HepG2 (cell line): ENCODE data around the gene C1orf115. TPM values are rescaled to one million over a fixed set of nuclear protein-coding genes. Genes with fewer than 3 reads are reported as not detected.

Experiments used
- CCDC6 ChIP-seq: sonication (generic); formaldehyde crosslinking; IDR thresholded peaks from 2 replicates; pipeline ENCODE4 v1.8.1; 2022; ENCODE audit warnings: mild to moderate bottlenecking, missing genetic modification reagents, moderate library complexity
- EHMT2 ChIP-seq: fragments of 200-600 bp; sonication (generic); IDR thresholded peaks from 2 replicates; pipeline ENCODE4 v1.7.0; 2017; ENCODE audit warnings: antibody characterized with exemption, low read depth, low read length, borderline replicate concordance
- ELF3 ChIP-seq: IDR thresholded peaks from 2 replicates; pipeline ENCODE4 v1.6.1; 2016; ENCODE audit warnings: missing genetic modification reagents, missing compliant biosample characterization
- HNRNPH1 ChIP-seq: fragments of 200-400 bp; formaldehyde crosslinking; optimal IDR thresholded peaks from 2 replicates; pipeline ENCODE3; 2017; ENCODE audit warnings: mild to moderate bottlenecking, low read depth, low read length
- KLF11 ChIP-seq: IDR thresholded peaks from 2 replicates; pipeline ENCODE4 v1.6.1; 2016; ENCODE audit warnings: missing compliant biosample characterization
- KLF15 ChIP-seq: sonication (generic); formaldehyde crosslinking; IDR thresholded peaks from 2 replicates; pipeline ENCODE4 v1.8.1; 2023; ENCODE audit warnings: borderline replicate concordance, mild to moderate bottlenecking, inconsistent platforms, missing genetic modification reagents, mixed read lengths
- POLR2A ChIP-seq, 2 experiments: IDR thresholded peaks; 2 replicates each; pipeline ENCODE4 v1.6.1; 2011; ENCODE audit warnings: low read depth in 2 of 2, low read length in 2 of 2, mild to moderate bottlenecking in 1 of 2, moderate library complexity in 1 of 2; ENCODE audit not compliant: insufficient read depth in 1 of 2
- PPARG ChIP-seq: conservative IDR thresholded peaks from 2 replicates; pipeline ENCODE4 v1.6.1; 2016; ENCODE audit warnings: missing biosample characterization, missing genetic modification reagents
- RELA ChIP-seq: sonication (generic); formaldehyde crosslinking; IDR thresholded peaks from 2 replicates; pipeline ENCODE4 v1.4.0; 2020; ENCODE audit warnings: missing genetic modification reagents
- RXRA ChIP-seq: sonication (generic); formaldehyde crosslinking; IDR thresholded peaks from 2 replicates; pipeline ENCODE4 v1.5.1; 2020; ENCODE audit warnings: missing genetic modification reagents
- SIN3B ChIP-seq: fragments of 150-350 bp; IDR thresholded peaks from 2 replicates; pipeline ENCODE4 v1.6.1; 2014; ENCODE audit warnings: low read length
- ZNF253 ChIP-seq: sonication (generic); formaldehyde crosslinking; IDR thresholded peaks from 2 replicates; pipeline ENCODE4 v1.8.0; 2022; ENCODE audit warnings: mild to moderate bottlenecking, missing genetic modification reagents, borderline replicate concordance
- ZNF746 ChIP-seq: sonication (generic); formaldehyde crosslinking; IDR thresholded peaks from 2 replicates; pipeline ENCODE4 v1.8.0; 2022; ENCODE audit warnings: mild to moderate bottlenecking, missing genetic modification reagents
- polyA plus RNA-seq, 8 experiments: library from polyadenylated mRNA; depleted of rRNA in 3 of 8; stranded (reverse) in 7 of 8; unstranded in 1 of 8; fragments of >200 nt; fragmentation: Illumina TruSeq in 4 of 8; extraction: Trizol in 4 of 8; gene quantifications; 2 replicates each; pipeline versions ENCODE4 v1.2.1 to v1.2.3, GENCODE V29; 2011 to 2016; ENCODE audit warnings: low read depth in 4 of 8, missing spikeins in 1 of 8, mixed read lengths in 1 of 8; ENCODE audit not compliant: insufficient read depth in 1 of 8
- total RNA-seq, 5 experiments: library from RNA; depleted of rRNA; stranded (reverse); fragments of >200 nt; fragmentation: Illumina TruSeq; extraction: Trizol; gene quantifications; 2 replicates each; pipeline ENCODE4 v1.2.3, GENCODE V29; 2016; ENCODE audit warnings: low read depth in 1 of 5
- TF ChIP-seq, protein P1 (sequence below): sonication (generic); formaldehyde crosslinking; IDR thresholded peaks from 2 replicates; pipeline ENCODE4 v1.4.0; 2020; ENCODE audit warnings: missing genetic modification reagents
- TF ChIP-seq, protein P2 (sequence below): sonication (generic); formaldehyde crosslinking; IDR thresholded peaks from 2 replicates; pipeline ENCODE4 v1.9.0; 2021; ENCODE audit warnings: missing genetic modification reagents, mild to moderate bottlenecking, borderline replicate concordance
- TF ChIP-seq, protein P3 (sequence below): IDR thresholded peaks from 2 replicates; pipeline ENCODE4 v1.6.1; 2016; ENCODE audit warnings: low read depth
- TF ChIP-seq, protein P4 (sequence below), 2 experiments: IDR thresholded peaks; 2 replicates each; pipeline ENCODE4 v1.6.1; 2011 to 2012; ENCODE audit warnings: low read length in 2 of 2, borderline replicate concordance in 1 of 2, low read depth in 1 of 2, mild to moderate bottlenecking in 1 of 2, moderate library complexity in 1 of 2
- TF ChIP-seq, protein P5 (sequence below): sonication (generic); formaldehyde crosslinking; IDR thresholded peaks from 2 replicates; pipeline ENCODE4 v1.9.0; 2021; ENCODE audit warnings: missing genetic modification reagents, borderline replicate concordance

Gene C1orf115
- total and polyA plus RNA-seq, 2 of the 13 experiments (the other 11 are each of a cell fraction or from before 2014, with no cell fraction given): 25.2 to 85.9 TPM

DNA sequence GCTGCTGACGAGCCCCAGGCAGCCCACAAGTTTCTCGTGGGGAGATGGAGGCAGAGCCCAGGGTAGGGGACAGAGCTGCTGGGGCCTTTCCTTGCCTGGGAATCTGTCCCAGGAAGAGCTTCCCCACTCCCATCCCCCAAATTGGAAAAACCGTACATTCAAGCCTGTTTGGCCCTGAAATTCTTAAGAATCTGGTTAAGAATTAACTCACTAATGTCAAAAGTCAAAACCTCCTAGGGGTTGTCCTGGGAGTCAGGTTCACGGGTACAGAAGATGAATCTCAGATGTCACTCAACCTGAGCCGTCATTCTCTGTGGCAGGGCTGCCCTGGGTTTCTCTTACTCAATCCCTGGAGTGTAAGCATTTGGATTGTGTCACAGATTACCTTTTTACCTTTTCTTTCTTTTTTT lies 8.4 kb downstream of the C1orf115 start (continued):
- TF ChIP-seq, protein P1, sequence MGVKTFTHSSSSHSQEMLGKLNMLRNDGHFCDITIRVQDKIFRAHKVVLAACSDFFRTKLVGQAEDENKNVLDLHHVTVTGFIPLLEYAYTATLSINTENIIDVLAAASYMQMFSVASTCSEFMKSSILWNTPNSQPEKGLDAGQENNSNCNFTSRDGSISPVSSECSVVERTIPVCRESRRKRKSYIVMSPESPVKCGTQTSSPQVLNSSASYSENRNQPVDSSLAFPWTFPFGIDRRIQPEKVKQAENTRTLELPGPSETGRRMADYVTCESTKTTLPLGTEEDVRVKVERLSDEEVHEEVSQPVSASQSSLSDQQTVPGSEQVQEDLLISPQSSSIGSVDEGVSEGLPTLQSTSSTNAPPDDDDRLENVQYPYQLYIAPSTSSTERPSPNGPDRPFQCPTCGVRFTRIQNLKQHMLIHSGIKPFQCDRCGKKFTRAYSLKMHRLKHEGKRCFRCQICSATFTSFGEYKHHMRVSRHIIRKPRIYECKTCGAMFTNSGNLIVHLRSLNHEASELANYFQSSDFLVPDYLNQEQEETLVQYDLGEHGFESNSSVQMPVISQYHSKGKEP (CRISPR knock-in tag): no peak
- TF ChIP-seq HNRNPH1: no peak
- TF ChIP-seq PPARG (CRISPR knock-in tag): peak; percentile 31; the same call in 1 of the 2 replicates
- no peak for TF ChIP-seq KLF15
- TF ChIP-seq, protein P2, sequence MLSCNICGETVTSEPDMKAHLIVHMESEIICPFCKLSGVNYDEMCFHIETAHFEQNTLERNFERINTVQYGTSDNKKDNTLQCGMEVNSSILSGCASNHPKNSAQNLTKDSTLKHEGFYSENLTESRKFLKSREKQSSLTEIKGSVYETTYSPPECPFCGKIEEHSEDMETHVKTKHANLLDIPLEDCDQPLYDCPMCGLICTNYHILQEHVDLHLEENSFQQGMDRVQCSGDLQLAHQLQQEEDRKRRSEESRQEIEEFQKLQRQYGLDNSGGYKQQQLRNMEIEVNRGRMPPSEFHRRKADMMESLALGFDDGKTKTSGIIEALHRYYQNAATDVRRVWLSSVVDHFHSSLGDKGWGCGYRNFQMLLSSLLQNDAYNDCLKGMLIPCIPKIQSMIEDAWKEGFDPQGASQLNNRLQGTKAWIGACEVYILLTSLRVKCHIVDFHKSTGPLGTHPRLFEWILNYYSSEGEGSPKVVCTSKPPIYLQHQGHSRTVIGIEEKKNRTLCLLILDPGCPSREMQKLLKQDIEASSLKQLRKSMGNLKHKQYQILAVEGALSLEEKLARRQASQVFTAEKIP: no peak
- TF ChIP-seq POLR2A (IDR thresholded peaks at IDR 0.05; ENCODE audit: insufficient read depth in 1 of 2, low read depth in 2 of 2, low read length in 2 of 2): no peak
- TF ChIP-seq RELA: no peak
- TF ChIP-seq, protein P3, sequence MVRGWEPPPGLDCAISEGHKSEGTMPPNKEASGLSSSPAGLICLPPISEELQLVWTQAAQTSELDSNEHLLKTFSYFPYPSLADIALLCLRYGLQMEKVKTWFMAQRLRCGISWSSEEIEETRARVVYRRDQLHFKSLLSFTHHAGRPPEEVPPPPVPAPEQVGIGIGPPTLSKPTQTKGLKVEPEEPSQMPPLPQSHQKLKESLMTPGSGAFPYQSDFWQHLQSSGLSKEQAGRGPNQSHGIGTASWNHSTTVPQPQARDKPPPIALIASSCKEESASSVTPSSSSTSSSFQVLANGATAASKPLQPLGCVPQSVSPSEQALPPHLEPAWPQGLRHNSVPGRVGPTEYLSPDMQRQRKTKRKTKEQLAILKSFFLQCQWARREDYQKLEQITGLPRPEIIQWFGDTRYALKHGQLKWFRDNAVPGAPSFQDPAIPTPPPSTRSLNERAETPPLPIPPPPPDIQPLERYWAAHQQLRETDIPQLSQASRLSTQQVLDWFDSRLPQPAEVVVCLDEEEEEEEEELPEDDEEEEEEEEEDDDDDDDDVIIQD (CRISPR knock-in tag): no peak
- TF ChIP-seq CCDC6 (CRISPR knock-in tag): peak; percentile 54; the same call in 1 of the 2 replicates
- no peak for TF ChIP-seq ELF3 (CRISPR knock-in tag)
- TF ChIP-seq RXRA (CRISPR knock-in tag): peak; percentile 79; the same call in 1 of the 2 replicates
- no peak for TF ChIP-seq ZNF746 (CRISPR knock-in tag)
- TF ChIP-seq, protein P4, sequence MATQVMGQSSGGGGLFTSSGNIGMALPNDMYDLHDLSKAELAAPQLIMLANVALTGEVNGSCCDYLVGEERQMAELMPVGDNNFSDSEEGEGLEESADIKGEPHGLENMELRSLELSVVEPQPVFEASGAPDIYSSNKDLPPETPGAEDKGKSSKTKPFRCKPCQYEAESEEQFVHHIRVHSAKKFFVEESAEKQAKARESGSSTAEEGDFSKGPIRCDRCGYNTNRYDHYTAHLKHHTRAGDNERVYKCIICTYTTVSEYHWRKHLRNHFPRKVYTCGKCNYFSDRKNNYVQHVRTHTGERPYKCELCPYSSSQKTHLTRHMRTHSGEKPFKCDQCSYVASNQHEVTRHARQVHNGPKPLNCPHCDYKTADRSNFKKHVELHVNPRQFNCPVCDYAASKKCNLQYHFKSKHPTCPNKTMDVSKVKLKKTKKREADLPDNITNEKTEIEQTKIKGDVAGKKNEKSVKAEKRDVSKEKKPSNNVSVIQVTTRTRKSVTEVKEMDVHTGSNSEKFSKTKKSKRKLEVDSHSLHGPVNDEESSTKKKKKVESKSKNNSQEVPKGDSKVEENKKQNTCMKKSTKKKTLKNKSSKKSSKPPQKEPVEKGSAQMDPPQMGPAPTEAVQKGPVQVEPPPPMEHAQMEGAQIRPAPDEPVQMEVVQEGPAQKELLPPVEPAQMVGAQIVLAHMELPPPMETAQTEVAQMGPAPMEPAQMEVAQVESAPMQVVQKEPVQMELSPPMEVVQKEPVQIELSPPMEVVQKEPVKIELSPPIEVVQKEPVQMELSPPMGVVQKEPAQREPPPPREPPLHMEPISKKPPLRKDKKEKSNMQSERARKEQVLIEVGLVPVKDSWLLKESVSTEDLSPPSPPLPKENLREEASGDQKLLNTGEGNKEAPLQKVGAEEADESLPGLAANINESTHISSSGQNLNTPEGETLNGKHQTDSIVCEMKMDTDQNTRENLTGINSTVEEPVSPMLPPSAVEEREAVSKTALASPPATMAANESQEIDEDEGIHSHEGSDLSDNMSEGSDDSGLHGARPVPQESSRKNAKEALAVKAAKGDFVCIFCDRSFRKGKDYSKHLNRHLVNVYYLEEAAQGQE (IDR thresholded peaks at IDR 0.05; ENCODE audit: borderline replicate concordance in 1 of 2, low read depth in 1 of 2, low read length in 2 of 2): no peak
- TF ChIP-seq, protein P5, sequence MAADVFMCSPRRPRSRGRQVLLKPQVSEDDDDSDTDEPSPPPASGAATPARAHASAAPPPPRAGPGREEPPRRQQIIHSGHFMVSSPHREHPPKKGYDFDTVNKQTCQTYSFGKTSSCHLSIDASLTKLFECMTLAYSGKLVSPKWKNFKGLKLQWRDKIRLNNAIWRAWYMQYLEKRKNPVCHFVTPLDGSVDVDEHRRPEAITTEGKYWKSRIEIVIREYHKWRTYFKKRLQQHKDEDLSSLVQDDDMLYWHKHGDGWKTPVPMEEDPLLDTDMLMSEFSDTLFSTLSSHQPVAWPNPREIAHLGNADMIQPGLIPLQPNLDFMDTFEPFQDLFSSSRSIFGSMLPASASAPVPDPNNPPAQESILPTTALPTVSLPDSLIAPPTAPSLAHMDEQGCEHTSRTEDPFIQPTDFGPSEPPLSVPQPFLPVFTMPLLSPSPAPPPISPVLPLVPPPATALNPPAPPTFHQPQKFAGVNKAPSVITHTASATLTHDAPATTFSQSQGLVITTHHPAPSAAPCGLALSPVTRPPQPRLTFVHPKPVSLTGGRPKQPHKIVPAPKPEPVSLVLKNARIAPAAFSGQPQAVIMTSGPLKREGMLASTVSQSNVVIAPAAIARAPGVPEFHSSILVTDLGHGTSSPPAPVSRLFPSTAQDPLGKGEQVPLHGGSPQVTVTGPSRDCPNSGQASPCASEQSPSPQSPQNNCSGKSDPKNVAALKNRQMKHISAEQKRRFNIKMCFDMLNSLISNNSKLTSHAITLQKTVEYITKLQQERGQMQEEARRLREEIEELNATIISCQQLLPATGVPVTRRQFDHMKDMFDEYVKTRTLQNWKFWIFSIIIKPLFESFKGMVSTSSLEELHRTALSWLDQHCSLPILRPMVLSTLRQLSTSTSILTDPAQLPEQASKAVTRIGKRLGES (CRISPR knock-in tag): no peak
- TF ChIP-seq SIN3B: no peak
- no peak for TF ChIP-seq ZNF253 (CRISPR knock-in tag)
- TF ChIP-seq EHMT2: no peak
- no peak for TF ChIP-seq KLF11 (CRISPR knock-in tag)
